Measurements from ENCODE around the gene CACNB4.
"Not testable (repeated sequence)": the region's sequence is repeated elsewhere in the genome, so short reads cannot be mapped to it uniquely, and the experiment has no call there.

The CACNB4 gene

DNA sequence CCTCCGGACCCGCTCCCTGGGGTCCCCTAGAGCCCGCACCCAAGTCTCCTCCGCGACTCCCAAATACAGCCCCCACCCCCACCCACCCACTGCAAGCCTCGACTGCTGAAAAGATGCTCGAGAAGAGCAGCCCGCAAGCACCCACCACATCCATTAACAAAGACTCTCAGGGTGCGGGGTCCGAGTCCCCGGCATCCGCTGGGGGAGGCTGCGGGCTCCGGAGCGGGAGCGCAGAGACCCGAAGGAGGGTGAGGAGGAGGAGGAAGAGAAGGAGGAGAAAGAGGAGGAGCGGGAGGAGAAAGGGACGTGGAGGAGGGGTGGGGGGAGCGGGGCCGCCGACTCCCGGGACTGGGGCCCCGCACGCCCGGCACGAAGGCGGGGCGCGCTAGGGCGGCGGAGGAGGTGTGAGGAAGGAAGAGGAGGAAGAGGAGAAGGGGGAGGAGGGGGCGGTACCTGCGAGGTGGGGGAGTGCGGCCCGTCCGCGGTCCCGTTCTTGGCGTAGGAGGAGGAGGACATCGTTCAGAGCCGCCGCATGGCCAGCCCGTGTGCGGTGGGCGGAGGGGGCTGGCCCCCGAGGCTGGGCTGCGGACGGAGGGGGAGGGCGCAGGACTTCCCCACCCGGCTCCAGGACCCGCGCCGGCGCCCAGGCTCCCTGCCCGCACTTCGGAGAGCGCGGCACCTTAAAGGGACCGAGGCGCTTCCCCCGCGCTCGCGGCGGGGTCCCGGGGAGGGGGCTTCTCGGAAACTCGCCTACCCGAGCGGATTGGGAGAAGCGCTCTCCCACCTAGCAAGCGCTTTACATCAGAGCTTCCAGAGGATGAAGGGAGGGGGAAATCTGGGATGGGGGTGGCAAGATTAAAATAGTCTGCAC lies at the start of gene CACNB4:
Gene CACNB4 (minus strand): TSS at position 549 of the 871 bp plus-strand sequence.
- peak within 1 kb of the TSS; percentile 11 to 71 for H3K27ac Mint-ChIP-seq
- H3K4me3 Mint-ChIP-seq = peak within 1 kb of the TSS; percentile 84 to 90
- DNase-seq = no peak
- H3K9me3 Mint-ChIP-seq = no peaks in the 10 kb centered on the region
- peaks cover 51% of the 10 kb centered on the region for H3K27me3 Mint-ChIP-seq
- peaks cover 24% of the 10 kb centered on the region for H3K4me1 Mint-ChIP-seq
- ATAC-seq = peak; percentile 71

DNA sequence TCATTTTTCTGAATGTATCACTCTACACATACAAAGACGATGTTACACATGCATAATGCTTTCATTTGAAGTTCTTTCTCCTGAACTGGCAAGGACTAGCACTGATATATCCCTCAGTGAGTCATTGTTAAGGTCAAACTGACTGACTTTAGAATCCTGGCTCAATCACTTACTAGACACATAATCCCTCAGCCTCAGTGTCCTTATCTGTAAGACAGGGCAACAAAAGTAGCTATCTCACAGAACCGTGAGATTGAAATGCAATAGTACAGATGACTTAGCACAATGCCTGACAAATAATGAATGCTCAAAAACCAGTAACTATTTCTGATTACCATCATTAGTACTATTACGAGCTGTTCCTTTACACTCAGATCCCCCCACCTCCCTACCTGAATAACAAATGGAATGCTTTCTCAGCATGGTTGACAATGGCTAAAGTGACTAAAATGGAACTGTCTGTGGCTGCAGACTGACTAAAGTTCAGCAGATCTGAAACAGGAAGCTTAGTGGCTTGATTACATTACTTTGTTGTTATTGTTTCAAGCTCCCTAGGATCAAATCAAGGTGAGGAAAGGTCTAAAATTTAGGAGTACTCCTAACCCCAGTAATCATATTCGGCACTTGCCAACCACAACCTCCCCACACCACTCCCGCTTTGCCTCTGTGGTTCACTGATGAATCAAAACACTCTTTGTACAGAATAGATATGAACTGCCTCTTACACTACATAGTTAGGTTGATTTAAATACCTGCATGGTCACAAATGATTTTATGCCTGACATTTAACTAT lies 35.8 kb upstream of the CACNB4 start:
- Mint-ChIP-seq H3K27ac (no peak overlapping the region), H3K4me1 (peaks cover 10% of the 10 kb centered on the region), H3K27me3 (no peaks in the 10 kb centered on the region), H3K4me3 (no peak overlapping the region), H3K9me3 (no peaks in the 10 kb centered on the region)
- peak; percentile 98 for ATAC-seq
- DNase-seq = peak; percentile 8 to 64

DNA sequence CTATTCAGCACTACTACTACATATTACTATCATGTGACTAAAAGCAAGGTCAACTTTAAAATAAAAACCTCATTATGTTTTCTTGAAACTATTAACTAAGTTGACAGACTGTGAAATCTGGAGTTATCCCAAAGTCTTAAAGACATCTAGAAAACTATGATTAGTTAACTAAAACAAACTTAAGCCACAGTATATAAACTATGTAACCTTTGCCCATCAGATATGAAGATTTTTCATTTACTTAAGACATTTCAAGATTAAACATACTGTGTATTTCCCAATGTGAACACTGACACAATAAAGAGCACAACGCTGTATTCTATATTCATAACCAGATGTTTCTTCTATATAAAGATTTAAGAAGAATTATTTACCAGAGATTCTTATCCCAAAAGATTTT lies 33.5 kb upstream of the CACNB4 start:
- ATAC-seq (no peak), DNase-seq (no peak)
- no peaks in the 10 kb centered on the region for H3K27me3 Mint-ChIP-seq
- no peak overlapping the region for H3K4me3 Mint-ChIP-seq
- H3K9me3 Mint-ChIP-seq = no peaks in the 10 kb centered on the region
- H3K27ac Mint-ChIP-seq = no peak overlapping the region
- peaks cover 10% of the 10 kb centered on the region for H3K4me1 Mint-ChIP-seq

DNA sequence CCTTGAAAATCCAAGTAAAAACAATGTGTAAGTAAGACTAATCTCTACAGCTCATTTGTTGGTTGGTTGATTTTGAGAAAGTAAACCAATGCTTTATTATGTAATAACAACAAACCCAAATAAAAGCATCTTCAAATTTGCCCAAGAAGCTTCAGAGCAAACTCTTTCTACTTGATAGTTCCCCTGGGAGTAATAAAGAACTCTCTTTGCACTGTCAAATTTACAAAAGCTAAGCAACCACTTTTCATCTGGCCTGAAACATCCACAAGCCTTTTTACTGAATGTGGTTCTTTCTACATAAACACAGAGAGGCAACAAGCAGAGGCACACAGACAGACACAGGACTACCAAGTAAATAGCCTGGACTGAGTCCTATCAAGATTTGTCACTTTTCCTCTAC lies 28.8 kb upstream of the CACNB4 start:
- H3K9me3 Mint-ChIP-seq = no peaks in the 10 kb centered on the region
- DNase-seq = no peak
- ATAC-seq = no peak
- H3K4me1 Mint-ChIP-seq = no peaks in the 10 kb centered on the region
- H3K27ac Mint-ChIP-seq = no peak overlapping the region
- H3K4me3 Mint-ChIP-seq = no peak overlapping the region
- no peaks in the 10 kb centered on the region for H3K27me3 Mint-ChIP-seq

DNA sequence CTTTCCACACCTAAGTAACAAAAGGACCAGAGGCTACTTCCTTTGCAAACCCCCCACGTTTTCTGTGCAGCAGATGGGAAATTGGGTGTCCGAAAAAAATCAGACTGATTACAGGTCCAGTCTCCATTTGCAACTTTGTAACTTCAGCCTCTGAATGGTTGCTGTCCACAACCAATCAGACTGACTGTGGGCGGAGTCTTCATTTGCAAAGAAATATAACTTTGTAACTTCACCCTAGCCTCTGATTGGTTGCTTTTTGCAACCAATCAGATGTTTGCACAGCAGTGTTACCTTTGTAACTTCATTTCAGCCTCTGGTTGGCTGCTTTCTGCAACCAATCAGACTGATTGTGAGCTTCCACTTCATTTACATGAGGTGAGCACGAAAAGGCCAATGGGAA lies 27.8 kb upstream of the CACNB4 start:
- no peaks in the 10 kb centered on the region for H3K9me3 Mint-ChIP-seq
- H3K4me1 Mint-ChIP-seq = no peaks in the 10 kb centered on the region
- H3K4me3 Mint-ChIP-seq = no peak overlapping the region
- ATAC-seq (no peak), DNase-seq (no peak)
- H3K27ac Mint-ChIP-seq = no peak overlapping the region
- no peaks in the 10 kb centered on the region for H3K27me3 Mint-ChIP-seq

DNA sequence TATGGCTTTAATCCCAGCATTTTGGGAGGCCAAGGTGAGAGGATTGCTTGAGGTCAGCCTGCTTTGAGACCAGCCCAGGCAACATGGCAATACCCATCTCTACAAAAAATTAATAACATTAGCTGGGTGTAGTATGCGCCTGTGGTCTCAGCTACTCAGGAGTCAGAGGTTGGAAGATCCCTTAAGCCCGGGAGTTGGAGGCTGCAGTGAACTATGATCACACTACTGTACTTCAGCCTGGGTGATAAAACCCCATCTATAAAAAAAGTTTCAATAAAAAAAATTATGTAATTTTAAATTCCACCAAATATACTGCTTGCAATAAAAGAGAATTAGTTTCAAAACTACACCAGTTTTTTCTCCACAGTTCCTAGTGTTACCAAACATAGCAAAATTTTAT lies 23.3 kb upstream of the CACNB4 start:
- no peaks in the 10 kb centered on the region for H3K4me1 Mint-ChIP-seq
- no peak overlapping the region for H3K4me3 Mint-ChIP-seq
- no peaks in the 10 kb centered on the region for H3K9me3 Mint-ChIP-seq
- ATAC-seq (no peak), DNase-seq (no peak)
- no peaks in the 10 kb centered on the region for H3K27me3 Mint-ChIP-seq
- no peak overlapping the region for H3K27ac Mint-ChIP-seq

DNA sequence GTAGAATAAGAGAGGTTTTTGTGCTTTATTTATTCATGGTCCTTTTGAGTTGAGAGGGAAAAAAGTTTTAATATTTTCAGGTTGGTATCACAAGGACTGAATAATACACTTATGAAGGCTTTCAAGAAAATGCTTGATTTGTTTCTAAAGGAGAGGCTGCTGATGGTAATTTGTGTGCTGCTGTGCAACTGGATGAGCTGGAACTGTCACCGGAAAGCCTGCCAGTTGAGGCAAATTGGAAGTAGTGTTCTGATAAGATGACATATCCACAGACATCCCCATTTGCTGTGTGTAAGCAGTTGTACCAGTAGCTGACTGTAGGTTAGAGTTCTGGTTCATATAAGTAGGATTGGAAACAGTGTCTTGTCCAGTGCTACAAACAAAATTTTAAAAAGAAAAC lies 21.6 kb upstream of the CACNB4 start:
- DNase-seq (no peak), ATAC-seq (no peak)
- Mint-ChIP-seq H3K9me3 (no peaks in the 10 kb centered on the region), H3K27ac (no peak overlapping the region), H3K4me1 (no peaks in the 10 kb centered on the region), H3K4me3 (no peak overlapping the region), H3K27me3 (no peaks in the 10 kb centered on the region)

DNA sequence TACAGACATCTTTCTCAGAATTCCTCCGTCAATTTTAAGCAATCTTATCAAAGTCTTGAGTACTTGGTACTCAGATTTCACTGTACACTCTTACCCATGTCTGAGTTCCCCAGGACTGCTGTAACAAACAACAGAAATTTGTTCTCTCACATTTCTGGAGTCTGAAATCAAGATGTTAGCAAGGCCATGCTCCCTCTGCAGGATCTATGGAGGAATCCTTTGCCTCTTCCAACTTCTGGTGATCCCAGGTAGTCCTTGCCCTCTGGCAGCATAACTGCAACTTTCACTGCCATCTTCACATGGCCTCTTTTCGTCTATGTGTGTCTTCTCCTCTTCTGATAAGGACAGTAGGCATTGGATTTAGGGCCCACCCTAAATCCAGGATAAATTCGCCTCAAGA lies 17.1 kb upstream of the CACNB4 start:
- H3K9me3 Mint-ChIP-seq = no peaks in the 10 kb centered on the region
- ATAC-seq (no peak), DNase-seq (no peak)
- H3K4me1 Mint-ChIP-seq = no peaks in the 10 kb centered on the region
- no peaks in the 10 kb centered on the region for H3K27me3 Mint-ChIP-seq
- no peak overlapping the region for H3K4me3 Mint-ChIP-seq
- H3K27ac Mint-ChIP-seq = peak overlapping the region in 1 of 2 donors; percentile 27

DNA sequence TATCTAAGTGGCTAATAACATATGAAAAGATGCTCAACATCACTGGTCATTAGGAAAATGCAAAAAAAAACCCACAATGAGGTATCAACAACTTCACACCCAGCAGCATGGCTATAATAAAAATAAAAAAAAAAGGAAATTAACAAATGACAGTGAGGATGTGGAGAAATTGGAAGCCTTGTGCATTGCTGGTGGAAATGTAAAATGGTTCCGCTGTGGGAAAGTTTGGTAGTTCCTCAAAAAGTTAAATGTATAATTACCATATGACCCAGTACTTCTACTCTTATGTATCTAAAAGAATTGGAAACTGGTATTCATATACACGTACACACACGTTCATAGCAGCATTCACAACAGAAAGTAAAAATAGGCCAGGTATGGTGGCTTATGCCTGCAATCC lies 15.5 kb upstream of the CACNB4 start:
- DNase-seq = no peak
- Mint-ChIP-seq H3K4me1 (no peaks in the 10 kb centered on the region), H3K4me3 (no peak overlapping the region), H3K9me3 (no peaks in the 10 kb centered on the region), H3K27me3 (no peaks in the 10 kb centered on the region), H3K27ac (no peak overlapping the region)
- no peak for ATAC-seq

DNA sequence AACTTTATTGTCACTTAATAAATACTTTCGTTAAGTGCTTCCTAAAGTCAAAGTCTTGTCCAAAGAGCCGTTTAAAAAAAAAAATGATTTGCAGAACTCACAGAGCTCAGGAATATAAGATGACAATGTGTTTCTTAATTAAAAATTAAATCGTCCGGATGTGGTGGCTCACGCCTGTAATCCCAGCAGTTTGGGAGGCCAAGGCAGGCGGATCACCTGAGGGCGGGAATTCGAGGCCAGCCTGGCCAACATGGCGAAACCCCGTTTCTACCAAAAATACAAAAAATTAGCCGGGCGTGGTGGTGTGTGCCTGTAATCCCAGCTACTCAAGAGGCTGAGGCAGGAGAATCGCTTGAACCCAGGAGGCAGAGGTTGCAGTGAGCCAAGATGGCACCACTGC lies 8.3 kb upstream of the CACNB4 start:
- H3K9me3 Mint-ChIP-seq, DNase-seq, ATAC-seq, H3K4me3 Mint-ChIP-seq, H3K27me3 Mint-ChIP-seq, H3K27ac Mint-ChIP-seq, H3K4me1 Mint-ChIP-seq: not testable (repeated sequence)

DNA sequence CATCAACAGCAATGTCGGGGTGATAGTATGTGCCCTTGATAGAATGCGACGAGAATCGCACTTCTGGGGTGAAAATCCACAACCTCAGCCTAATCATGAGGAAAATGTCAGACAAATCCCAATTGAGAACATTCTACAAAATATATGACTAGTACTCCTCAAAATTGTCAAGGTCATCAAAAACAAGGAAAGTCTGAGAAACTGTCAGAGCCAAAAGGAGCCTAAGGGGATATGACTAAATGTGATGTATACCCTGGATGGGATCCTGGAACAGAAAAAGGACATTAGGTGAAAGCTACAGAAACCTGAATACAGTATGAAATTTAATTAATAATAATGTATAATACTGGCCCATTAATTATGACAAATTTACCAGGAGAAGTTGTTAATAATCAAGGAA lies 7.6 kb upstream of the CACNB4 start:
- Mint-ChIP-seq H3K4me1 (no peaks in the 10 kb centered on the region), H3K4me3 (no peak overlapping the region), H3K9me3 (no peaks in the 10 kb centered on the region), H3K27ac (no peak overlapping the region), H3K27me3 (peaks cover 8% of the 10 kb centered on the region)
- DNase-seq (no peak), ATAC-seq (no peak)

DNA sequence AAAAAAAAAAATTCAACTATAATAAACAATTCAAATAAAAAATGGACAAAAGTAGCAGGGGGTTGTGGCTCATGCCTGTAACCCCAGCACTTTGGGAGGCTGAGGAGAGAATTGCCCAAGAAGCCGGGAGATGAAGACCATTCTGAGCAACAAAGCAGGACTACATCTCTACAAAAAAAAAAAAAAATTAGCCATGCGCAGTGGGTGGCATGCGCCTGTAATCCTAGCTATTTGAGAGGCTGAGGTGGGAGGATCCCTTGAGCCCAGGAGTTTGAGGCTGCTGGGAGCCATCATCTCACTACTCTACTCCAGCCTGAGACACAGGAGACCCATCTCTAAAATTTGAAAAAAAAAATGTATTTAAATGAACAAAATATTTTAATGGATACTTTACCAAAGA lies 4.4 kb upstream of the CACNB4 start:
- Mint-ChIP-seq H3K4me1 (peaks cover 12% of the 10 kb centered on the region), H3K27ac (no peak overlapping the region), H3K27me3 (peaks cover 34% of the 10 kb centered on the region), H3K9me3 (no peaks in the 10 kb centered on the region), H3K4me3 (no peak overlapping the region)
- ATAC-seq (no peak), DNase-seq (no peak)

DNA sequence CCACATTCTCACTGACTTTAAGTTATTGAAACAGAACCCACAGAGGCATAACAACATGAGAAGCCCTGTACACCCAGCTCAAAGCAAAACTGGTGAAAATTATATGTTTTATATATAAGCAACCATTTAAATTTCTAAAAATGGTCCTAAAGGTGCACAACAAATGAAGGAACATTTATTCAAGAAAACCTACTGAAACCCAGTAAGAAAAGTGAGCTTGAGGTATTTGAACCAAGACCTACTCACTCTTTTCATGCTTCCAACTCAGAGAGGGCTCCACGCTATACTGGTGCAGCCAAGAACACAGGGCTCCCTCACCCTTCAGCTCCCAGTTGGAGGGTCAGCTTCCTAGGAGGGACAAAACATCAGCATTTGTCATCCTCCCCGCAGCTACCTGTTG lies 2.1 kb upstream of the CACNB4 start:
- no peak overlapping the region for H3K27ac Mint-ChIP-seq
- H3K9me3 Mint-ChIP-seq = no peaks in the 10 kb centered on the region
- DNase-seq (no peak), ATAC-seq (no peak)
- H3K27me3 Mint-ChIP-seq = peaks cover 48% of the 10 kb centered on the region
- H3K4me1 Mint-ChIP-seq = peaks cover 24% of the 10 kb centered on the region
- H3K4me3 Mint-ChIP-seq = no peak overlapping the region

DNA sequence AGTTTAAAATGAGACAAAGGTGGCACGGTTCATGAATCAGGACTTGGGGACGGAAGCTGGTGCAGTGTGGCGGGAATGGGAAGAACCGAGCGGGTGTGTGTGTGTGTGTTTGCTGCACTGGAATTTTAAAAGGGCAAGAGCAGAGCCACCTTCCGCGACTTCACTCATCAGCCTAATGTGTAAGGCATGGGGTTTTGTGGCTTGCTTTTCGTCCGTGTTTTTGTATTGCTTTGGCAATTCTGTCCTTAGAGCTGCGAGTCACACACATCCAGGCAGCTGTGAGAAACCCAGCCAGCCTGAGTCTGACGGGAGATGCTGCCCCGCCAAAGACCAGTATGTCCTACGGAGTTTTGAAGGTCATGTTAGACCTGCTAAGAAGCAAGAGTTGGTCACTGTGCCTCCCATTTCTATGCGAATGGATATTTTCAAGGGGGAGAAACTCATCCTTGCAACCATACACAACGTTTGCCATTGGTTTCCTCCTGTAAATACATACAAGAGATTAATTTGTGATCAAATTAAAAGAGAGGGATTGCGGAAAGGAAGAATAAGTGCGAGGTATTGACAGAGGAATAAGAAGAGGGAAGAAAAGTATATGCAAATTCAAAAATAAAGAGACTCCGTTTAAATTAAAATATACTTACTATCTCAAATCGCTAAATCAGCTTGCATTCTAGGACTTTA lies 665 bp upstream of the CACNB4 start:
- DNase-seq (no peak), ATAC-seq (peak; percentile 29)
- Mint-ChIP-seq H3K4me3 (peak overlapping the region; percentile 84 to 90), H3K27ac (peak overlapping the region; percentile 11 to 71), H3K9me3 (no peaks in the 10 kb centered on the region), H3K4me1 (peaks cover 24% of the 10 kb centered on the region), H3K27me3 (peaks cover 54% of the 10 kb centered on the region)

DNA sequence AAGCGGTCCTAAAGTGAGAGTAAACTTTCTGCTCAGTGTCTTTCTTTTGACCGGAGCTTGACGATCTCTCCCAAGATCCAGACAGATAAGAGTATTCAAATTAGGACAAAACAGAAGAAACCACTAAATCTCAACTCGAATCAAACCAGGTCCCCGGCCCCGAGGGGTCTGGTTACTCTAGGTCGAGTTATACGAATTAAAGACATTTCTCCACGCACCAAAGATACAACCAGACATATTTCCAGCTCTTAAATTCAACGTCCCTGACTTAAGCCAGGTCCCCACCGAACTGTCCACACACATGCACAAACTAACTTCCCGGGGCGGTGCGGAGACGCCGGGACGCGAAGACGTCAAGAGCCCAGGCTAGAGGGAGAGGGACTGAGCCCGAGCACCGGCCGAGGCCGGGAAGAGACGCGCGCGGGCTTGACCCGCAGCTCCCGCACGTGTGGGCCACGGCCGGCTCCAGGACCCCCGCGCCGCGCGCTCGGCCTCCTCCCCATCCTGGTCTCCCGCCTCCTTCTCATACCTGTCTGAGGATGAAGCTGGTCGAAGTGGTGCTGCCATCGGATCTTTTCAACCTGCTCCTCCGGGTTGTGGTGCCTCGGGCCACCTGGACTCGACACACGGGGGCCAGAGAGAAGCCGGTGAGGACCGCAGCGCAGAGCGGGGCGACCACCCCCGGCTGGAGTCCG lies 896 bp downstream of the CACNB4 start:
- peaks cover 51% of the 10 kb centered on the region for H3K27me3 Mint-ChIP-seq

More for the DNA sequence above, 896 bp downstream of the CACNB4 start:
- Mint-ChIP-seq H3K9me3 (no peaks in the 10 kb centered on the region), H3K4me3 (peak overlapping the region; percentile 84 to 90), H3K4me1 (peaks cover 24% of the 10 kb centered on the region), H3K27ac (no peak overlapping the region)
- no peak for DNase-seq
- ATAC-seq = peak; percentile 53

Data from stimulated activated naive CD8-positive, alpha-beta T cell treated with anti-CD3 and anti-CD28 coated beads, Interleukin-15, amount 100 ng/mL, for 72 hours (primary cell).